PFSK-1 (cell line): ENCODE measurements around the gene NIPAL1.

Experiments
- FOXP2 ChIP-seq: optimal IDR thresholded peaks from 2 replicates; pipeline ENCODE3; 2011; ENCODE audit warnings: borderline replicate concordance, control low read depth, inconsistent platforms; ENCODE audit not compliant: insufficient read depth; ENCODE audit errors: extremely low read length, extremely low read depth
- POLR2AphosphoS5 ChIP-seq: IDR thresholded peaks from 2 replicates; pipeline ENCODE4 v1.6.1; 2012; ENCODE audit warnings: low read depth, mild to moderate bottlenecking, control low read depth, low read length, moderate library complexity
- TAF1 ChIP-seq: IDR thresholded peaks from 2 replicates; pipeline ENCODE4 v1.6.1; 2012; ENCODE audit warnings: low read length, control low read depth, borderline replicate concordance; ENCODE audit not compliant: insufficient read depth
- TF ChIP-seq, protein P1 (sequence below), 2 experiments: IDR thresholded peaks; 2 replicates each; pipeline versions ENCODE4 v1.6.1 to v1.8.0; 2011 to 2012; ENCODE audit warnings: low read depth in 2 of 2, low read length in 2 of 2, control low read depth in 1 of 2, inconsistent platforms in 1 of 2, mild to moderate bottlenecking in 1 of 2, moderate library complexity in 1 of 2; ENCODE audit not compliant: insufficient read depth in 1 of 2

DNA sequence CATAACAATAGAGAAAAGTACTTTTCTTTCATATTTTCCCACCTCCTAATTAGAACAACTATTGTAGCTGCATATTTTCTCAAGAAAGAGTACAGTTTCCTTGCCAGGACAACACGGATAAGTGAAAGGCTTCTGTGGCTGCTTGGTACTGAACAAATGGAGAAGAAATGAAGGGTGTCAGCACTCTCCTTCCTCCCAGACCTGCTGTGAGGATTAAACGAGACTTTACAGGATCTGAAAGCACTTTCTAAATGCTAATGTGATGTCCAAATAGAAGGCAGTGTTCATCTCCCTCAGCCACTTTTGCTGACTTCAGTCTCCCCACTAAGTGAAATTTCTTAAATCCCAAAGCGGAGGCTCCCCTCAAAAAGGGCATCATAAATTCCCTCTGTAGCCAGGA, 13.9 kb downstream of the NIPAL1 start:
- TF ChIP-seq POLR2AphosphoS5 (no peak), FOXP2 (no peak), TAF1 (no peak)
- TF ChIP-seq, protein P1, sequence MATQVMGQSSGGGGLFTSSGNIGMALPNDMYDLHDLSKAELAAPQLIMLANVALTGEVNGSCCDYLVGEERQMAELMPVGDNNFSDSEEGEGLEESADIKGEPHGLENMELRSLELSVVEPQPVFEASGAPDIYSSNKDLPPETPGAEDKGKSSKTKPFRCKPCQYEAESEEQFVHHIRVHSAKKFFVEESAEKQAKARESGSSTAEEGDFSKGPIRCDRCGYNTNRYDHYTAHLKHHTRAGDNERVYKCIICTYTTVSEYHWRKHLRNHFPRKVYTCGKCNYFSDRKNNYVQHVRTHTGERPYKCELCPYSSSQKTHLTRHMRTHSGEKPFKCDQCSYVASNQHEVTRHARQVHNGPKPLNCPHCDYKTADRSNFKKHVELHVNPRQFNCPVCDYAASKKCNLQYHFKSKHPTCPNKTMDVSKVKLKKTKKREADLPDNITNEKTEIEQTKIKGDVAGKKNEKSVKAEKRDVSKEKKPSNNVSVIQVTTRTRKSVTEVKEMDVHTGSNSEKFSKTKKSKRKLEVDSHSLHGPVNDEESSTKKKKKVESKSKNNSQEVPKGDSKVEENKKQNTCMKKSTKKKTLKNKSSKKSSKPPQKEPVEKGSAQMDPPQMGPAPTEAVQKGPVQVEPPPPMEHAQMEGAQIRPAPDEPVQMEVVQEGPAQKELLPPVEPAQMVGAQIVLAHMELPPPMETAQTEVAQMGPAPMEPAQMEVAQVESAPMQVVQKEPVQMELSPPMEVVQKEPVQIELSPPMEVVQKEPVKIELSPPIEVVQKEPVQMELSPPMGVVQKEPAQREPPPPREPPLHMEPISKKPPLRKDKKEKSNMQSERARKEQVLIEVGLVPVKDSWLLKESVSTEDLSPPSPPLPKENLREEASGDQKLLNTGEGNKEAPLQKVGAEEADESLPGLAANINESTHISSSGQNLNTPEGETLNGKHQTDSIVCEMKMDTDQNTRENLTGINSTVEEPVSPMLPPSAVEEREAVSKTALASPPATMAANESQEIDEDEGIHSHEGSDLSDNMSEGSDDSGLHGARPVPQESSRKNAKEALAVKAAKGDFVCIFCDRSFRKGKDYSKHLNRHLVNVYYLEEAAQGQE (IDR thresholded peaks at IDR 0.05; ENCODE audit: insufficient read depth in 1 of 2, low read depth in 2 of 2, low read length in 2 of 2): no peak
